HS-5 (cell line): ENCODE results near the gene MAK.
"Not testable (repeated sequence)": the region's sequence is repeated elsewhere in the genome, so short reads cannot be mapped to it uniquely, and the experiment has no call there.

Experiments used
- DNase-seq: peaks from one replicate; pipeline ENCODE4 v3.0.0-alpha.2; 2012; ENCODE audit warnings: low read depth

The MAK gene, protein sequence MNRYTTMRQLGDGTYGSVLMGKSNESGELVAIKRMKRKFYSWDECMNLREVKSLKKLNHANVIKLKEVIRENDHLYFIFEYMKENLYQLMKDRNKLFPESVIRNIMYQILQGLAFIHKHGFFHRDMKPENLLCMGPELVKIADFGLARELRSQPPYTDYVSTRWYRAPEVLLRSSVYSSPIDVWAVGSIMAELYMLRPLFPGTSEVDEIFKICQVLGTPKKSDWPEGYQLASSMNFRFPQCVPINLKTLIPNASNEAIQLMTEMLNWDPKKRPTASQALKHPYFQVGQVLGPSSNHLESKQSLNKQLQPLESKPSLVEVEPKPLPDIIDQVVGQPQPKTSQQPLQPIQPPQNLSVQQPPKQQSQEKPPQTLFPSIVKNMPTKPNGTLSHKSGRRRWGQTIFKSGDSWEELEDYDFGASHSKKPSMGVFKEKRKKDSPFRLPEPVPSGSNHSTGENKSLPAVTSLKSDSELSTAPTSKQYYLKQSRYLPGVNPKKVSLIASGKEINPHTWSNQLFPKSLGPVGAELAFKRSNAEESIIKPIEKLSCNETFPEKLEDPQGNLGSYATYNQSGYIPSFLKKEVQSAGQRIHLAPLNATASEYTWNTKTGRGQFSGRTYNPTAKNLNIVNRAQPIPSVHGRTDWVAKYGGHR

DNA sequence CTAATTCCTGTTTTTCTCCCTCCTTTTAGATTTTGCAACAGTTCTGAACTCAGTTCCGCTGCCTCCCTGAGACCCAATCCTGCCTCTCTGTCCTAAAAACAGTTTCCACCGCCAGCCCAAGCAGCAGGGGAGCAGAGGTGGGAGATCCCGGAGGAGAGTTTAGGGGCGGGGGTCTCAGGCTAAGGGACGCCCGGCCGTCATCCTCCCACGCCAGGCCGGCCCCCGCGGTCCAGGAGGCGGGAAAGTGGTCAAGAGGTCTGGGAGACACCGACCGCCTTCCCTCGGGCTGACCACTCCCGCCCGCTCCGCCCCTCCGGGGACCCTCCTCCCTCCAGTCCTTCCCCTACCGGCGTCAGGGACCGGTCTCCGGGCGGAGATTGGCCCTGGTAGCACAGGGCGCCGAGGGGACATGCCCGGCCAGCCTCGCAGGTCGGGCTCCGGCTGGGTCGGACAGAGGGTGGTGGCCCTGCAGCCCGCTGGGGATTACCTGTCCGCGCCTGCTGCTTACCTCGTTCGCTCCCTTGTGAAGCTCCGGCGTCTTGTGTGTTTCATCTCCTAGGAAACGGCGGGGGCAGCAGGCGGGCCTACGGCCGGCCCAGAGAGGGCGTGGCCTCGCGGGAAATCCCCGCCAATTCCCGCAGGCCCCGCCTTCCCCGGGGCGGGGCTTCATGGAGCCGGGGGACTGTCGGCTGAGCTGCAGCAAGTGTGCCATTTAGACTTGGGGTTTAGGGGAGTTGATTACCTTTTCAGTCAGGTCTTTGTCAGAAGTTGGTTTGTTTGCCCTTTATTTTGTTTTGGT lies at the start of gene MAK:
MAK (minus strand) TSS at position 545 of the 799 bp plus-strand sequence. CDS start 7,891 bp downstream, outside the sequence.
- DNase-seq, result peak; percentile 65

DNA sequence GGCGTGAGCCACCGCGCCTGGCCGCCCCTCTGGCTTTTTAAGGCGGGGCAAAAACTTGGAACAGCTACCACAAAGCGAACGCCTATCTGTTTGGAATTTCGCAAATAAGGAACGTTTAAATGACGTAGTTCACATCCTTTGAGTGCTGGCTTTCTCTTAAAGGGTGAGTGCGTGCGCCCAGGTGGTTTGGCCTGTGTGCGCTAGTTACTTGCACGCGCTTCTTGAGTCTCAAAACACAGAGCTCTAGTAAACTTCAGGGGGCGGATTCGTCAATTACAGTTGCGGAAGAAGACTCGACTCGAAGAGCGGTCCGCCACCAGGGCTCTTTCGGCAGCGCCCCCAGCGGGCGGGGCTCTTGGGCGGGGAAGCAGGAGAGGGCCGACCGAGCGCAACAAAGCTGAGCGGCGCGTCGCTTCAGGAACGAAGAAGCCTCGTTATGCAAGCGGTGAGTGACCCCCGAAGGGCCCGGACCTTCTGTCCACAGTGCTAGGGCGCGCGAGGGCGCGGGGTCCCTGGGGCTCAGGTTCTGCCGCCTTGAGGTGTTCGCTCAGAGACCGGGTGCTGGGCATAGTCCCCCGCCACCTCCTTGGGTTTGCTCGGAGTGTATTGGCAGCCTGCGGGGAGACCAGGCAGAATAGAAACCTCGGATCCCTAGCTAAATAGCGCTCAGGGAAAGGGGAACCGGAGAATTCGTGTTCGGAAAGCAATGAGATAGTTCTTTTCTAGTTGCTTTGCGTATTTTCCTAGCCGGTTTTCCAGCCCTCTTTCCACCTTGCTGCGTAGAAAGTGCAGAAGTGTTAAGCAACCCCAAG lies 48.6 kb upstream of the MAK start, which contains the start of gene SYCP2L:
SYCP2L (plus strand) TSS at position 362 of the 812 bp plus-strand sequence; CDS start at position 437, 75 bp downstream.
- DNase-seq, result peak; percentile 72

DNA sequence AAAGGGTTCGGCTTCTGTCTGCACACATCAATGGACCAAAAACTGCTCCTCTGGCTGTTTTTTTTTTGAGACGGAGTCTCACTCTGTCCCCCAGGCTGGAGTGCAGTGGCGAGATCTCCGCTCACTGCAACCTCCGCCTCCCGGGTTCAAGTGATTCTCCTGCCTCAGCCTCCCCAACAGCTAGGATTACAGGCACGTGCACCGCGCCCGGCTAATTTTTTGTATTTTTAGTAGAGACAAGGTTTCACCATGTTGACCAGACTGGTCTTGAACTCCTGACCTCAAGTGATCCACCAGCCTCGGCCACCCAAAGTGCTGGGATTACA lies 48.0 kb upstream of the MAK start:
- not testable (repeated sequence) for DNase-seq

DNA sequence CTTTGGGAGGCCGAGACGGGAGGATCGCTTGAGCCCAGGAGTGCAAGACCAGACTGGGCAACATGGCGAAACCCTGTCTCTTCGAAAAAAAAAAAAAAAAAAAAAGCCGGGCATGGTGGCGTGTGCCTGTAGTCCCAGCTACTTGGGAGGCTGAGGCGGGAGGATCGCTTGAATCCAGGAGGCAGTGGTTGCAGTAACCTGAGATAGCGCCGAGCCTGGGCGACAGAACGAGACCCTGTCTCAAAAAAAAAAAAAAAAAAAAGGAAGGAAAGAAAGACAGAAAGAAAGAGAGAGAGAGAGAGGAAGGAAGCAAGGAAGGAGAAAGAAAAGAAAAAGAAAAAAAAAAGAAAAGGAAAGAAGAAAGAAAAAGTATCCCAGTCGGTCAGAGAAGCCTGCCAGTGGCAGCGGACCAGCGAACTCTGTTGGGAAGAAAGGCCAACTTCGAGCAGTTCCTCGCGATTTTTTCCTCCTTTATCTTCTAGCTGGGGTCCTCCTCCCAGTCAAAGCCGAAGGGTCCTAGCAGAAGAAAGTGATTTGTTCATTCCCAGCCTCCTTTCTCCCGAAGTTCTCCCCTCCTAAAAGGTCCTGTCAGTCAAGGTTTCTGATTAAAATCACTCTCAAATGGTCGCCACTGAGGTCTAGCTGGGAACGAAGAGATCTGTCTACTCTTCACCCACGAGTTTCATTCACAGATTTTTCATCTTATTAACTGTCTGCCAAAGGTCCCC lies 46.1 kb upstream of the MAK start:
- DNase-seq, result no peak

DNA sequence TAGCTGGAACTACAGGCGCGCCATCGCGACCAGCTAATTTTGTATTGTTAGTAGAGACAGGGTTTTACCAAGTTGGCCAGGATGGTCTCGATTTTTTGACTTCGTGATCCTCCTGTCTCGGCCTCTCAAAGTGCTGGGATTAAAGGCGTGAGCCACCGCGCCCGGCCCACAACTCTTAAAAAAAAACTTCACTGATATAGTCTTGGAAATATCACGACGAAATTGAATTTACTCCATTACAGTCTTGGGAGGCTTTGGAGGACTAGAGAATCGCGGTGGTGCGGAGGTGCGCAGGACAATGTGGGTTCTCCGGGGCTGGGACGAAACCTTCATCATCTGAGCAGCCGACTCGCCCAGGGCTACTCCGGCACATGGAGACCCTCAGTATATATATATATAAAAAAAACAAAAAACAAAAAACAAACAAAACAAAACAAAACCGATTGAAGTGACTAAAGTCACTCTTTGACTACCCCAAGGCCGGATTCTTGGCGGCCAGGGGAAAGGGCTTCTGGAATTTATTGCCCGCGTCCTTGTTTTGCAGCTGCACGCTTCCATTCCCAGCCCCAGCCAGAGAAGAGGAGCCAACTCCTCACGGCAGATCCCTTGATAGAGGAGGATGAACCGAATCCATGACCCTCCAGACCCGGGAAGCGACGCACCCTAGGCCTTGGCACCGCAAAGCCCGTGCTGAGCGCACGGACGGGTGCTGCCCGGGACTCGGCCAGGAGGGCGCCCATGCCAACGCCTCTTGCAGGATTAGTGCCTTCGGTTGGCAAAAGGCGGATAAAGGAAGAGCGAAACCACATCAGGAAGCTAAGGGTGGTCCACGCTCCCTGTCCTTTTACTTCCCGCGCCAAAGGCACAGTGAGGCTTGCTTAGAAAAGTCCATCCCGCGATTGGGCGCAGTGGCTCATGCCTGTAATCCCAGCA lies 45.2 kb upstream of the MAK start:
- no peak for DNase-seq

DNA sequence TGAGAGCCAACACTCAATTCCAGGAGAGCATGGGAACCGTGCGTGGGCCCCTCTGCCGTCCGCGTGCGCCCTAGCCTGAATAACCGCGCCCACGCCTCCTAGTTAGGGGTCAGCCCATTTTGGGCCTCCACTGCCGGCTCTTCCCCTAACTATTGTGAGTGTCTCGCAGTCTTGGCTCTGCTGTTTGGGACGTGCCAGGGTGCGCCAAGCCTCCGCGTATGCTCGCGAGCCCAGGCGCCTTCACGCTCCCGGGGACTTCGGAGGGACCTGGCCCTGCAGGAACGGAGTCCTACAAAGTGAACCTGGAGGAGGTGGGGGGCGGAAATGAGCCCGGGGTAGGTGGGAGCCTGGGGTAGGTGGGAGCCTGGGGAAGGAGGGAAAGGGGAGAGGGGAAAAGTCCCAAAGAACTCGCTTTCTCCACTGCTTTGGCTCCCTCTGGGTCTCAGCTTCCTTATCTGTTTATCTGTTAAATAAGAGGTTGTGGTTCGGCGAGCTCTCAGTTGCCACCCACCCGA lies 44.4 kb upstream of the MAK start:
- no peak for DNase-seq

DNA sequence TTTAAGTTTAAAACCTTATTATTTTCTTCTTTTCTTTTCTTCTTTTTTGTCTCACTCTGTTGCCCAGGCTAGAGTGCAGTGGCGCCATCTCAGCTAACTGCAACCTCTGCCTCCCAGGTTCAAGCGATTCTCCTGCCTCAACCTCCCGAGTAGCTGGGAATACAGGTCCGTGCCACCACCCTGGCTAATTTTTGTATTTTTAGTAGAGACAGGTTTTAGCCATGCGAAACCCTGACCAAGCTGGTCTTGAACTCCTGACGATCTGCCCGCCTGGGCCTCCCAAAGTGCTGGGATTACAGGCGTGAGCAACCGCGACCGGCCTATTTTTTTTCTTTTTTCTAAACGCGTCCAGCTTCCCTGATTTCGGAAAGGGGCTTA lies 43.9 kb upstream of the MAK start:
- not testable (repeated sequence) for DNase-seq

DNA sequence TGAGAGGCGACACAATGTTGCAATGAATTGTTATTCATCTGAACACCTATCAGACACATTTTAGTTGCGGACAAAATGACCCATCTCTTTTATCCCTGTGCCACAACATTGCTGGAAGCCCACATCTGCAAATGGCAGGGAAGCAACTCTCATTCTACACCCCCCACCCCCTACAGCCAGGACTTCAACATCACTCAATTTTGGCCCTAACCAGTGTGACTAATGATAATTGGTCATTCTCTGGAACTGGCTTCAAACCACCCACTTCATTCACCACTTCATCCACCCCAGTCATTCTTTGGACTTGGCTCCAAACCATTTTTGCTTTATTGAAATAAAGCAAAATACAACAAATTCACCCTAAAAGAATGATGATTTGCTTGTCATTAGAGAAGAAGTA lies 42.0 kb upstream of the MAK start:
- no peak for DNase-seq

DNA sequence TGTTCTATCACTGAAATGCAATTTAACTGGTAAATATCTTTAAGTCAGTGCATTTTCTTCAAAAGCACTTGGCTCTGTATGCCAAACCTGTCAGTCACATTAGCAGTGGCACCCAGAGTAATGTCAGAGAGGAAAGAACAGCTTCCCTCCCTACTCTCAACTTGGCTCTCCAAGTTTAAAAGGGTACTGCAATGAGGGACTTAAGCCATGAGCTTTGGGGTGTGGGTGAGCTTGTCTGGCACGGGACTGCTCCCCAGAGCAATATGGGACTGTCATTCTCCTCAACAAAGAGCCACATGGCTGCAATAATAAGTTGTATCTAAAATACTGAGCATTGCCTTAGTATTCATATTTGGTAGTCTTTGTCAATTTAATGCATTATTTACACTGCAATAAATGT lies 39.5 kb upstream of the MAK start:
- no peak for DNase-seq

DNA sequence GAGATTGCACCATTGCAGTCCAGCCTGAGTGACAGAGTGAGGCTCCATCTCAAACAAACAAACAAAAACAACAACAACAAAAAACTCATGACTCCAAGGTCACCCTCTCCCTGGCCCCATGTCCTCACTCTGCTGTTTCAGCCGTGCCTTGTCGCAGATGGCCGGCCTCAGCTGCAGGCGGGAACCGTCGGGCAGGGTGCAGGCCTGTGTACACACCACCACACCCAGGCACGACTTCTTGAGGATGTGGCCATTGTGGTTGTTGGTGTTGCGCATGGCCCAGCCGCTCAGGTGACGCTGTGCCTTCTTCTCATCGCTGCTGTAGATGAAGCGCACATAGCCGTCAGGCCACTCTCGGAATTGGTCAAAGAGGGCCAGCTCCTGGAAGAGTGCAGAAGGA lies 38.7 kb upstream of the MAK start:
- DNase-seq, result no peak

DNA sequence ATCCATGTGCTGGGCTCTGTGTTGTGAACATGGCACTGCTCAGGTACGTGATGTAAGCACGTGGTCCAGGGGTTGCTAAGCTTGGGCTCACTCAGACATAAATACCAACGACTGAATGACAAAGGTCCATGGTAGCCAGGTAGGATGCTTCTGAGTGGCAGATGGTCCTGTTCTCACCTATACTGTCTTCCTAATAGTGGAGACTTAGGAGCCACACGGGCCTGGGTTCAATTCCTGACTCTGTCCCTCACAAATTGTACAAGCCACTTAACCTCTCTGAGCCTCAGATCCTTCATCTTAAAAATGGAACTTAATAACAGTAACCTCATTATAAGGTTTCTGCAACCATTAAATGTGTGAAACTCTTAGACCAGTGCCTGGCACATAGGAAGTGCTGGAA lies 36.7 kb upstream of the MAK start:
- DNase-seq, result no peak

DNA sequence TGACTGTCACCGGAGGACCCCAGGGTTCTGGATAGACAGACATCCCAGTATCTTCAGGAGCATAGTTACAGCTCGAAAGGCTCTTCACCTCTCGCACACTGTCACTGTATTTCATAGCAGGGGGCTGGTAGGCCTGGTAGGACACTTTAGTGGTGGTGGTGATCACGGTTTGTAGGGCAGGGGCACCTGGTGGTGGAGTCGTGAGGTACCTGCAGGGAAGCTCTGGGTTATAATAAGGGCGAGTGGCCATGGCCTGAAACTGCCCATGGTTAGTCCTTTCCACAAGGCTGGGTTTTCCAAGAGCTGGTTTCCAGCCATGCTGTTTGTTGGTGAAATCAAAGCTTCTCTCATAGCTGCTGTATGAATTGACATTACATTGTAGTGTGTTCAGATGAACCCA lies 35.9 kb upstream of the MAK start:
- DNase-seq, result no peak

DNA sequence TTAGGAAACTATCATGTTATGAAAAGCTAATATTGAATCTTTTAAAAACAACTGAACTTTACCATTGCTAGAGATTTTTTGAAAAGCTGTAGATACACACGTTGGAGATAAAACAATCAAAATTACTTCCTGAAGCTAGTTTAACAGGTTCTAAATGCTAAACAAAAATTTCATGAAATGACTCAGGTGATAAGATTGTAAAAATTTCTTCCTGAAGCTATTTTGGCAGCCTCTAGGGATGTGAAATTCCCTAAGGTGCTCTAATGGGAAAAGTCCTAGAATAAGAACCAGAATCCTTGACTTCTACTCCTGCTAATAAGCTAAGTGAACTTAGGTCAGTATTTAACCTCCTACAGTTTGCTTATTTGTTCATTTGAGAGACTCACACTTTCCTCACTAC lies 35.0 kb upstream of the MAK start:
- no peak for DNase-seq

DNA sequence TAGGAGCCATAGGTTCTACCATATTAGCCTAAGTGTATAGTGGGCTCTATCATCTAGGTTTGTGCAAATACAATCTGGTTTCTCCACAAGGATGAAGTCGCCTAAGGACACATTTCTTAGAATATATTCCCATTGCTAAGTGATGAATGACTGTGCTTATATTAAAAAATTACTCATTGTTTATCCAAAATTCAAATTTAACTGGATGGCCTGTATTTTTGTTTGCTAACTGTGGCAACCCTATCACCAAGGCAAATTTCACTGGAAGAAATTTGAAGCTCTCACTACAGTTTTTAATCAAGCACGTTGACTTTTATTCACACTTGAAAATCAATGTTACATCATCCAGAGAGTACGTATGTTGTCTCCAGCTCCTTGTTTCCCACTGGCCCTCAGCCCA lies 29.6 kb upstream of the MAK start:
- no peak for DNase-seq

DNA sequence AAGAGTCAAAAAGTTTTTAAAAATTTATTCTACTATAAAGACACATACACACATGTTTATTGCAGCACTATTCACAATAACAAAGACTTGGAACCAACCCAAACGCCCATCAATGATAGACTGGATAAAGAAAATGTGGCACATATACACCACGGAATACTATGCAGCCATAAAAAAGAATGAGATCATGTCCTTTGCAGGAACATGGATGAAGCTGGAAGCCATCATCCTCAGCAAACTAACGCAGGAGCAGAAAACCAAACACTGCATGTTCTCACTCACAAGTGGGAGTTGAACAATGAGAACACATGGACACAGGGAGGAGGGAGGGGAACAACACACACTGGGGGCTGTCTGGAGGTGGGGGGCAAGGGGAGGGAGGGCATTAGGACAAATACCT lies 28.4 kb upstream of the MAK start:
- DNase-seq, result not testable (repeated sequence)

DNA sequence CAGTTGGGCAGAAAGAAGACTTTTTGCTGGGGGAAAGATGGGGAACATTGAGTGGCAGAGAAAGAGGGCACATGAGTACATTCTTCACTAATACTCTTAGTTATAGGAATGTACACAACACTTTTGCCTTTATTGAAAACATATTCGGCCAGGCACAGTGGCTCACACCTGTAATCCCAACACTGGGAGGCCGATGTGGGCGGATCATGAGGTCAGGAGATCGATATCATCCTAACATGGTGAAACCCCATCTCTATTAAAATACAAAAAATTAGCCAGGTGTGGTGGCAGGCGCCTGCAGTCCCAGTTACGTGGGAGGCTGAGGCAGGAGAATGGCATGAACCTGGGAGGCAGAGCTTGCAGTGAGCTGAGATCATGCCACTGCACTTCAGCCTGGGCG lies 24.7 kb upstream of the MAK start:
- DNase-seq, result not testable (repeated sequence)

DNA sequence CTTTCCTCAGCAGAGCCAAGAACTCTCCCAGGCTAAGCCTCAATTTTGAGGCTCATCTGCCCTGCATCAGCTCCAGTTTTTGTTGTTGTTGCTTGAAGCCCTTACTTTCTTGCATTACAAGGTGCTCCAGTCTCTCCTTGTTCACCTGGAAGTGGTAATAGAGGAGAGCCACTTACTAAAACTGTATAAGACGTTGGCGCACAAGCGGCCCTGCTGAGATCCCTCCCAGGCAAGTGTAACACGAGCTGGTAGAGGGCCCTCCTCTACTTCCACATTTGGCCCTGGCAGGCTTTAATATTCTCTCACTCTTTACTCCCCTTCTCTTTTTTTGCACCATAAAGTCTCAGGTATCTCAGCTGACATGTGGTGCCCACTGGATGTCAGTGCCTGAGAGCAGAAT lies 24.0 kb upstream of the MAK start:
- no peak for DNase-seq

DNA sequence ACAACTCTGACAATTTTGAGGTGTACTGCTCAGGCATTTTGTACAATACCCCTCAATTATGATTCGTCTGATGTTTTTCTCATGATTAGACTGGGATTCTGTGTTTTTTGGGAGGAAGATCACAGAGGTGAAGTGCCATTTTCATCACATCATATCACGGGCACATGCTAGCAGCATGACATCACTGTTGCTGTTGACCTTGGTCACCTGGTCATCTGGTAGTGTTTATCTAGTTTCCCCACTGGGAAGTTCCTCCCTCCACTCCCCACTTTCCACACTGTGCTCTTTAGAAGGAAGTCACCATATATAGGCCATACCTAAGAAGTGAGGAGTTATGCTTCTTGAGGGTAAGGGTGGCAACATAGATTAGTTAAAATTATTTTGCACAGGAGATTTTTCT lies 22.7 kb upstream of the MAK start:
- DNase-seq, result peak; percentile 39

DNA sequence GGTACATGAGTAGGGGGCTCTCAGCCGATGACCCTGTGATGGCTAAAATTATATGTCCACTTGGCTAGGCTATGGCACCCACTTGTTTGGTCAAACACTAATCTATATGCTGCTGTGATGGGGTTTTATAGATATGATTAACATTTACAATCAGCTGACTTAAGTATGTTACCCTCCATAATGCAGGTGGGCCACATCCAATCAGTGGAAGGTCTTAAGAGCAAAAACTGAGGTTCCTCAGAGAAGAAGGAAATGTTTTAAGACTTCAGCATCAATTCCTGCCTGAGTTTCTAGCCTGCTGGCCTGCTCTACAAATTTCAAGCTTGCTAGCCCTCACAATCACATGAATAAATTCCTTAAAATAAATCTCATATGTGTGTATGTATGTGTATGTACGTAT lies 18.9 kb upstream of the MAK start:
- DNase-seq, result no peak
